Measurements from ENCODE around the gene CRPPA. TPM values are rescaled to one million over a fixed set of nuclear protein-coding genes. Genes with fewer than 3 reads are reported as not detected.
A peak's percentile ranks its signal among the peaks of the same experiment; 100 is the strongest.

Gene CRPPA
- total RNA-seq, 1 donor from 2014 or later: 3.0 TPM

DNA sequence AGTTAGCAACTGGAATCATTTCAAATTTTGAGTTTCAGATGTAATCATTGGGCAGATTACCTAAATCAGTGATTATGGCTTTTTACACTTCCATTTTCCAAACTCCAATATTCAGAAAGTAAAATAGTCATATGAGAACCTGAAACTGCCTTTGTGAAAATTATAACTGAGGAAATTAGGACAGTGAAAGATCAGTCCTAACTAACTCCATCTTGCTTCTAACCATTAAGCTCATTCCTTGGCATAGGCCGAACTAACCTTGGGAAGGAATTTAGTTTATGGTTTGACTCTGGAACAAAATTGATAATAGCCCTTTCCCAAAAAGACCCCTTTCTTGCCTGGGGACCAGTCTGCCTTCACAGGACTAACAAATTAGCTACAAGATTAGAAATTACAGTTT lies 2.2 kb downstream of the CRPPA start:
- Histone ChIP-seq H3K27me3 (ENCODE audit: low read depth) (no peaks in the 10 kb centered on the region), H3K27ac (no peak overlapping the region), H3K4me3 (no peak overlapping the region), H3K36me3 (no peaks in the 10 kb centered on the region), H3K9me3 (no peaks in the 10 kb centered on the region), H3K4me1 (peaks cover 16% of the 10 kb centered on the region)
- intact Hi-C loops (cut with DNase I): no loop called here
- ATAC-seq: no peak
- TF ChIP-seq CTCF (IDR thresholded peaks at IDR 0.05): no peak
- DNase-seq: no peak

- H3K9me3 ChIP-seq: no peaks in the 10 kb centered on the region
- H3K27ac ChIP-seq: no peak overlapping the region
- intact Hi-C loops (cut with DNase I): no loop called here
- H3K4me3 ChIP-seq: no peak overlapping the region
- no peak for ATAC-seq
- DNase-seq: peak; percentile 49
- H3K27me3 ChIP-seq (ENCODE audit: low read depth): no peaks in the 10 kb centered on the region
- no peak for TF ChIP-seq CTCF (IDR thresholded peaks at IDR 0.05)
- no peaks in the 10 kb centered on the region for H3K36me3 ChIP-seq
- H3K4me1 ChIP-seq: peaks cover 19% of the 10 kb centered on the region
Observed at GRCh38 chr7:16417906-16418305, 3.4 kb downstream of the CRPPA start.

DNA sequence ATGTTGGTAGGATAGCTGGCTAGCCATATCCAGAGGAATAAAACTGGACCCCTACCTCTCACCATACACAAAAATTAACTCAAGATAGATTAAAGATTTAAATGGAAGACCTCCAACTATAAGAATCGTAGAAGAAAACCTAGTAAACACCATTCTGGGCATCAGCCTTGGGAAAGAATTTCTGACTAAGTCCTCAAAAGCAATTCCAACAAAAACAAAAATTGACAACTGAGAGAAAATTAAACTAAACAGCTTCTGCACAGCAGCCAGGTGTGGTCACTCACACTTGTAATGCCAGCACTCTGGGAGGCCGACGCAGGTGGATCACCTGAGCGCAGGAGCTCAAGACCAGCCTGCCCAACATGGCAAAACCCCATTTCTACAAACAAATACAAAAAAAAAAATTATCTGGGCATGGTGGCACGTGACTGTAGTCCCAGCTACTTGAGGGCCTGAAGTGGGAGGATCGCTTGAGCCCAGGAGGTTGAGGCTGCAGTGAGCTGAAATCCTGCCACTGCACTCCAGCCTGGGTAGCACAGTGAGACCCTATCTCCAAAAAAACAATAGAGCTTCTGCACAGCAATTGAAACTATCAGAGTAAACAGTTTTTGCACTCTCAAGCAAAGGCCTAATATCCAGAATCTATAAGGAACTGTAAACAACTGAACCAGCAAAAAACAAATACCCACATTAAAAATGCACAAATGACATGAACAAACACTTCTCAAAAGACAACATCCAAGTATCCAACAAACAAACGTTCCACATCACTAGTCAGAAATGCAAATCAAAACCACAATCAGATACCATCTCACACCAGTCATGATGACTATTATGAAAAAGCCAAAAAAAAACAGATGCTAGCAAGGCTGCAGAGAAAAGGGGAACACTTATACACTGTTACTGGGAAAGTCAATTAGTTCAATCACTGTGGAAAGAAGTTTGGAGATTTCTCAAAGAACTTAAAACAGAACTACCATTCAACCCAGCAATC lies 4.8 kb downstream of the CRPPA start:
- intact Hi-C loops (cut with DNase I): no loop called here
- no peak for TF ChIP-seq CTCF (IDR thresholded peaks at IDR 0.05)

GRCh38 chr7:16412274-16413254 lies 8.8 kb downstream of the CRPPA start:
- Histone ChIP-seq H3K27me3 (ENCODE audit: low read depth) (no peaks in the 10 kb centered on the region), H3K27ac (no peak overlapping the region), H3K9me3 (no peaks in the 10 kb centered on the region), H3K4me3 (no peak overlapping the region), H3K36me3 (no peaks in the 10 kb centered on the region), H3K4me1 (peaks cover 9% of the 10 kb centered on the region)
- no peak for DNase-seq
- no peak for TF ChIP-seq CTCF (IDR thresholded peaks at IDR 0.05)
- peak in 1 of 2 donors; percentile 60 for ATAC-seq
- intact Hi-C loops (cut with DNase I): no loop called here

More for the DNA sequence above, 4.8 kb downstream of the CRPPA start:
- Histone ChIP-seq H3K4me1 (peaks cover 17% of the 10 kb centered on the region), H3K27me3 (ENCODE audit: low read depth) (no peaks in the 10 kb centered on the region), H3K36me3 (no peaks in the 10 kb centered on the region), H3K27ac (no peak overlapping the region), H3K9me3 (no peaks in the 10 kb centered on the region), H3K4me3 (no peak overlapping the region)
- ATAC-seq: no peak
- no peak for DNase-seq

GRCh38 chr7:16411391-16411790 lies 9.9 kb downstream of the CRPPA start:
- ATAC-seq (no peak), DNase-seq (no peak)
- Histone ChIP-seq H3K27ac (no peak overlapping the region), H3K36me3 (no peaks in the 10 kb centered on the region), H3K9me3 (no peaks in the 10 kb centered on the region), H3K4me3 (no peak overlapping the region), H3K4me1 (peaks cover 9% of the 10 kb centered on the region), H3K27me3 (ENCODE audit: low read depth) (no peaks in the 10 kb centered on the region)
- TF ChIP-seq CTCF (IDR thresholded peaks at IDR 0.05): no peak
- intact Hi-C loops (cut with DNase I): no loop called here
